Neuronal stem cell (in vitro differentiated cells): ENCODE results near the gene SPX.

Experiments
- DNase-seq: peaks from one replicate; pipeline ENCODE4 v3.0.0-alpha.2; 2013; ENCODE audit warnings: low spot score
- H2AFZ ChIP-seq: one replicate; pipeline ENCODE4 v1.6.1; 2013; ENCODE audit warnings: mild to moderate bottlenecking, low read length, inconsistent platforms
- H2AK5ac ChIP-seq: 2 replicates; pipeline ENCODE4 v1.6.1; 2013; ENCODE audit warnings: low read depth, mild to moderate bottlenecking, inconsistent platforms, low read length, moderate library complexity, mixed read lengths
- H2BK120ac ChIP-seq: 2 replicates; pipeline ENCODE4 v1.6.1; 2013; ENCODE audit warnings: low read depth, mild to moderate bottlenecking, inconsistent platforms, low read length, moderate library complexity, mixed read lengths
- H2BK12ac ChIP-seq: one replicate; pipeline ENCODE4 v1.6.1; 2013; ENCODE audit warnings: low read length, inconsistent platforms
- H2BK15ac ChIP-seq: 2 replicates; pipeline ENCODE4 v1.6.1; 2013; ENCODE audit warnings: mild to moderate bottlenecking, low read length, inconsistent platforms, mixed read lengths
- H2BK5ac ChIP-seq: one replicate; pipeline ENCODE4 v1.6.1; 2013; ENCODE audit warnings: inconsistent platforms, mild to moderate bottlenecking, low read length, moderate library complexity
- H3K14ac ChIP-seq: one replicate; pipeline ENCODE4 v1.6.1; 2013; ENCODE audit warnings: low read length, inconsistent platforms
- H3K18ac ChIP-seq: 2 replicates; pipeline ENCODE4 v1.6.1; 2013; ENCODE audit warnings: low read length, inconsistent platforms
- H3K23ac ChIP-seq: 2 replicates; pipeline ENCODE4 v1.6.1; 2013; ENCODE audit warnings: low read depth, mild to moderate bottlenecking, mixed read lengths, low read length, inconsistent platforms; ENCODE audit not compliant: poor library complexity
- H3K27ac ChIP-seq: replicated peaks from 3 replicates; pipeline ENCODE4 v1.5.1; 2013; ENCODE audit warnings: low read length, inconsistent platforms
- H3K27me3 ChIP-seq, 3 experiments: 2 replicates each; pipeline ENCODE4 v1.6.1; 2013; ENCODE audit warnings: low read length in 3 of 3, mild to moderate bottlenecking in 2 of 3, inconsistent platforms in 1 of 3, low read depth in 1 of 3, mixed read lengths in 1 of 3, moderate library complexity in 1 of 3; ENCODE audit not compliant: control insufficient read depth in 3 of 3, insufficient read depth in 3 of 3
- H3K36me3 ChIP-seq, 2 donors: replicated peaks in 1 of 2; 2 replicates each; pipeline ENCODE4 v1.6.1; 2013; ENCODE audit warnings: low read length in 2 of 2; ENCODE audit not compliant: control insufficient read depth in 2 of 2, insufficient read depth in 2 of 2
- H3K4ac ChIP-seq: 2 replicates; pipeline ENCODE4 v1.6.1; 2013; ENCODE audit warnings: inconsistent platforms, mild to moderate bottlenecking, low read length, moderate library complexity
- H3K4me1 ChIP-seq, 2 donors: 1 replicate in 1 of 2; 2 replicates in 1 of 2; pipeline ENCODE4 v1.6.1; 2013; ENCODE audit warnings: low read length in 2 of 2, low read depth in 1 of 2; ENCODE audit not compliant: control insufficient read depth in 2 of 2, insufficient read depth in 1 of 2
- H3K4me2 ChIP-seq: one replicate; pipeline ENCODE4 v1.6.1; 2013; ENCODE audit warnings: mild to moderate bottlenecking, low read length, inconsistent platforms; ENCODE audit not compliant: insufficient read depth, poor library complexity, severe bottlenecking
- H3K4me3 ChIP-seq, 2 donors: 2 replicates each; pipeline ENCODE4 v1.5.1; 2013; ENCODE audit warnings: low read length in 2 of 2, mild to moderate bottlenecking in 2 of 2, inconsistent platforms in 1 of 2, moderate library complexity in 1 of 2
- H3K79me1 ChIP-seq: one replicate; pipeline ENCODE4 v1.6.1; 2013; ENCODE audit warnings: low read depth, mild to moderate bottlenecking, inconsistent platforms, low read length, moderate library complexity
- H3K9ac ChIP-seq: one replicate; pipeline ENCODE4 v1.6.1; 2013; ENCODE audit warnings: mild to moderate bottlenecking, low read depth, low read length, inconsistent platforms; ENCODE audit not compliant: poor library complexity
- H3K9me3 ChIP-seq, 2 donors: replicated peaks in 1 of 2; 2 replicates each; pipeline versions ENCODE3 to v1.6.1; 2013; ENCODE audit warnings: low read length in 2 of 2, mild to moderate bottlenecking in 2 of 2, inconsistent platforms in 1 of 2, low read depth in 1 of 2, mixed read lengths in 1 of 2, moderate library complexity in 1 of 2; ENCODE audit not compliant: control insufficient read depth in 2 of 2, insufficient read depth in 1 of 2
- H4K8ac ChIP-seq: one replicate; pipeline ENCODE4 v1.6.1; 2013; ENCODE audit warnings: low read depth, mild to moderate bottlenecking, inconsistent platforms, low read length, moderate library complexity
- H4K91ac ChIP-seq: one replicate; pipeline ENCODE4 v1.6.1; 2013; ENCODE audit warnings: low read length, low read depth, mild to moderate bottlenecking, inconsistent platforms; ENCODE audit not compliant: poor library complexity
- WGBS, 2 donors: extraction: QIAGEN DNeasy Blood & Tissue Kit; methylation state at CpG; one replicate each; pipeline ENCODE4 v1.1.7; 2013; ENCODE audit warnings: missing lambda C conversion rate in 2 of 2, mixed read lengths in 1 of 2; ENCODE audit not compliant: insufficient read length in 2 of 2, insufficient replicate concordance in 1 of 2; ENCODE audit errors: extremely low coverage in 2 of 2; 5-methylcytosine and 5-hydroxymethylcytosine counted together

SPX gene

GRCh38 chr12:21502164-21502496 lies 24.0 kb upstream of the SPX start:
- Histone ChIP-seq H2AK5ac (no peak overlapping the region), H3K23ac (peak overlapping the region; percentile 27), H3K79me1 (peaks cover 3% of the 10 kb centered on the region), H2BK15ac (no peak overlapping the region), H3K4ac (no peak overlapping the region), H3K4me2 (peak overlapping the region; percentile 58), H3K36me3 (peaks cover 3 to 22% of the 10 kb centered on the region in 2 donors), H2BK12ac (no peak overlapping the region), H3K27ac (peak overlapping the region; percentile 77), H2BK120ac (no peak overlapping the region), H4K91ac (no peak overlapping the region), H2AFZ (peak overlapping the region; percentile 93), H3K4me3 (peak overlapping the region; percentile 63 to 96), H3K4me1 (peaks cover 3 to 14% of the 10 kb centered on the region in 2 donors), H2BK5ac (no peak overlapping the region), H4K8ac (no peak overlapping the region), H3K14ac (no peak overlapping the region), H3K9me3 (no peaks in the 10 kb centered on the region), H3K18ac (peak overlapping the region; percentile 63), H3K27me3 (no peaks in the 10 kb centered on the region), H3K9ac (peak overlapping the region; percentile 74)
- DNase-seq, result no peak
- no CpG with 5 or more reads among the region's 14 CpGs for WGBS, 2 donors

GRCh38 chr12:21502872-21503271 lies 23.2 kb upstream of the SPX start:
- Histone ChIP-seq H3K4me1 (peaks cover 3 to 14% of the 10 kb centered on the region in 2 donors), H4K8ac (no peak overlapping the region), H2BK12ac (no peak overlapping the region), H2AK5ac (no peak overlapping the region), H4K91ac (no peak overlapping the region), H3K23ac (no peak overlapping the region), H3K79me1 (peaks cover 3% of the 10 kb centered on the region), H3K9ac (no peak overlapping the region), H3K27ac (no peak overlapping the region), H3K4me3 (peak overlapping the region in 1 of 2 donors; percentile 63), H2AFZ (no peak overlapping the region), H3K18ac (no peak overlapping the region), H3K27me3 (no peaks in the 10 kb centered on the region), H3K4me2 (no peak overlapping the region), H2BK120ac (no peak overlapping the region), H2BK5ac (no peak overlapping the region), H3K4ac (no peak overlapping the region), H2BK15ac (no peak overlapping the region), H3K14ac (no peak overlapping the region), H3K9me3 (no peaks in the 10 kb centered on the region), H3K36me3 (peaks cover 4 to 22% of the 10 kb centered on the region in 2 donors)
- no peak for DNase-seq
- no CpG with 5 or more reads among the region's 1 CpG for WGBS, 2 donors

GRCh38 chr12:21505888-21506287 lies 20.2 kb upstream of the SPX start:
- H3K4me3 ChIP-seq, result no peak overlapping the region
- no peaks in the 10 kb centered on the region for H3K27me3 ChIP-seq
- H3K4me1 ChIP-seq, result peaks cover 3 to 6% of the 10 kb centered on the region in 2 donors
- H4K8ac ChIP-seq, result no peak overlapping the region
- H3K23ac ChIP-seq, result no peak overlapping the region
- no peak overlapping the region for H2BK15ac ChIP-seq
- WGBS, 2 donors, result no CpG with 5 or more reads among the region's 2 CpGs
- DNase-seq, result no peak
- H3K18ac ChIP-seq, result no peak overlapping the region
- H3K36me3 ChIP-seq, result peaks cover 2 to 35% of the 10 kb centered on the region in 2 donors
- no peak overlapping the region for H2AK5ac ChIP-seq
- H4K91ac ChIP-seq, result no peak overlapping the region
- H3K4me2 ChIP-seq, result no peak overlapping the region
- H2BK120ac ChIP-seq, result no peak overlapping the region
- H2BK12ac ChIP-seq, result no peak overlapping the region
- H3K9ac ChIP-seq, result no peak overlapping the region
- no peak overlapping the region for H2AFZ ChIP-seq
- no peak overlapping the region for H3K14ac ChIP-seq
- no peak overlapping the region for H3K27ac ChIP-seq
- no peaks in the 10 kb centered on the region for H3K9me3 ChIP-seq
- no peak overlapping the region for H3K4ac ChIP-seq
- peaks cover 1% of the 10 kb centered on the region for H3K79me1 ChIP-seq
- H2BK5ac ChIP-seq, result no peak overlapping the region

- Histone ChIP-seq H3K14ac (no peak overlapping the region), H2AFZ (no peak overlapping the region), H3K79me1 (peaks cover 1% of the 10 kb centered on the region), H3K18ac (no peak overlapping the region), H3K4me3 (no peak overlapping the region), H3K36me3 (peaks cover 2 to 51% of the 10 kb centered on the region in 2 donors), H3K9ac (no peak overlapping the region), H2BK15ac (no peak overlapping the region), H3K4me2 (no peak overlapping the region), H4K8ac (no peak overlapping the region), H3K4ac (no peak overlapping the region), H3K27ac (no peak overlapping the region), H3K23ac (no peak overlapping the region), H2BK120ac (no peak overlapping the region), H3K27me3 (no peaks in the 10 kb centered on the region), H3K9me3 (no peaks in the 10 kb centered on the region), H4K91ac (no peak overlapping the region), H2BK5ac (no peak overlapping the region), H2BK12ac (no peak overlapping the region), H3K4me1 (peaks cover 2 to 6% of the 10 kb centered on the region in 2 donors), H2AK5ac (no peak overlapping the region)
- DNase-seq, result no peak
- WGBS, 2 donors, result no CpG with 5 or more reads among the region's 2 CpGs
These were observed 18.2 kb upstream of the SPX start for GRCh38 chr12:21507849-21508248.
